SK-N-SH treated with all-trans-retinoic acid at 6 μM for 48 hours (cell line): ENCODE data around the gene C19orf53.

ENCODE experiments used
- CSDC2 ChIP-seq: fragments of 250-450 bp; sonication (Bioruptor Pico); IDR thresholded peaks from 2 replicates; pipeline ENCODE4 v1.5.0; 2020; ENCODE audit warnings: mild to moderate bottlenecking, moderate library complexity
- ZNF70 ChIP-seq: fragments of 450-650 bp; formaldehyde crosslinking; IDR thresholded peaks from 2 replicates; pipeline ENCODE4 v1.5.0; 2020; ENCODE audit warnings: mild to moderate bottlenecking, moderate library complexity

DNA sequence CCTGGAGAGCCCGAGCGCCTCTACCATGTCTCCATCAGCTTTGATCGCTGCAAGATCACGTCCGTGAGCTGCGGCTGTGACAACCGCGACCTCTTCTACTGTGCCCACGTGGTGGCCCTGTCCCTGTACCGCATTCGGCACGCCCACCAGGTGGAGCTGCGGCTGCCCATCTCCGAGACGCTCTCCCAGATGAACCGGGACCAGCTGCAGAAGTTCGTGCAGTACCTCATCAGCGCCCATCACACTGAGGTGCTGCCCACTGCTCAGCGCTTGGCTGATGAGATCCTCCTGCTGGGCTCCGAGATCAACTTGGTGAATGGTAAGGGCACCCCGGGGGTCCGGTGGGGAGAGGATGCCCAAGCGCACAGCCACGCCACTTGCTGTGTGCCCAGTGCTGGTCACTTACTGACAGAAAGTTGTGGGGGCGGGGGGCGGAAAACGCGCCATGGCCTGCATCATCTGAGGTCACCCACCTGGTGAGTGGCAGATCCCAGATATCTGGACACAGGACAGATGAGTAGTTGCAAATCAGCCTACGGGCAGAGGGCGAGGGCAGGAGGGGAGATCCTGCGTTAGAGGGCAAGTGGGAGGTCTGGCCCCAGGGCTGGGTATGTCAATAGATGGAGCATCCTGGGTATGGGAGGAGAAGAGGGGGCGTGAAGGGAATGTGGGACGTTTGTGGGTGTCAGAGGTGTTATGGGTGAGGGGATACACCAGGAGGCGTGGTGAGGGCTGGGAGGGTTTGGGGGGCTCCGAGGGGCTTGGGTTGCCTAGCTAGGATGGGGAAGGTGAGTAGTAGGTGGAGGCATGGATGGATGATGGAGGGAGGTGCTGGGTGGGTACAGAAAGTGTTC, 30.8 kb downstream of the C19orf53 start:
- TF ChIP-seq ZNF70 (CRISPR knock-in tag) (no peak), CSDC2 (CRISPR knock-in tag) (no peak)
